HEK293T (cell line): ENCODE measurements around the gene KRT23.

ENCODE experiments used
- ARNT ChIP-seq: fragments of 450-650 bp; IDR thresholded peaks from 2 replicates; pipeline ENCODE4 v1.6.1; 2017; ENCODE audit warnings: mild to moderate bottlenecking
- BHLHE40 ChIP-seq: fragments of 450-650 bp; IDR thresholded peaks from 2 replicates; pipeline ENCODE4 v1.6.1; 2016; ENCODE audit warnings: mild to moderate bottlenecking, moderate library complexity, borderline replicate concordance
- FOXA1 ChIP-seq: fragments of 450-650 bp; IDR thresholded peaks from 2 replicates; pipeline ENCODE4 v1.6.1; 2016; ENCODE audit warnings: mild to moderate bottlenecking
- FOXM1 ChIP-seq: fragments of 450-650 bp; IDR thresholded peaks from 2 replicates; pipeline ENCODE4 v1.6.1; 2017; ENCODE audit warnings: mild to moderate bottlenecking, borderline replicate concordance
- HDGF ChIP-seq: fragments of 450-650 bp; IDR thresholded peaks from 2 replicates; pipeline ENCODE4 v1.6.1; 2017; ENCODE audit warnings: antibody characterized with exemption, borderline replicate concordance
- L3MBTL2 ChIP-seq: fragments of 450-650 bp; conservative IDR thresholded peaks from 2 replicates; pipeline ENCODE4 v1.6.1; 2016; ENCODE audit warnings: mild to moderate bottlenecking
- NFRKB ChIP-seq: fragments of 450-650 bp; IDR thresholded peaks from 2 replicates; pipeline ENCODE4 v1.6.1; 2016; ENCODE audit warnings: mild to moderate bottlenecking, moderate library complexity
- PKNOX1 ChIP-seq: fragments of 450-650 bp; IDR thresholded peaks from 2 replicates; pipeline ENCODE4 v1.6.1; 2016
- SUZ12 ChIP-seq: fragments of 450-650 bp; IDR thresholded peaks from 2 replicates; pipeline ENCODE4 v1.6.1; 2016; ENCODE audit warnings: mild to moderate bottlenecking
- ZNF384 ChIP-seq: fragments of 450-650 bp; IDR thresholded peaks from 2 replicates; pipeline ENCODE4 v1.6.1; 2016

- TF ChIP-seq BHLHE40 (no peak), NFRKB (no peak), SUZ12 (no peak), HDGF (no peak), ARNT (no peak), L3MBTL2 (no peak), ZNF384 (no peak), FOXM1 (no peak), PKNOX1 (no peak), FOXA1 (no peak)
Observed at GRCh38 chr17:40956401-40957254, 19.2 kb upstream of the KRT23 start.
